Smooth muscle cell (in vitro differentiated cells): Measurements from ENCODE around the gene NKAIN2. TPM values are rescaled to one million over a fixed set of nuclear protein-coding genes. Genes with fewer than 3 reads are reported as not detected.

Experiments
- DNase-seq: peaks from one replicate; lab custom pipeline; 2025; ENCODE audit not compliant: unreplicated experiment; lab: John Stamatoyannopoulos, UW
- H2AFZ ChIP-seq: fragments of 200-600 bp; sonication (generic); 2 replicates; pipeline ENCODE4 v1.6.0; 2016; ENCODE audit warnings: antibody characterized with exemption, low read depth, mild to moderate bottlenecking
- H3F3A ChIP-seq: fragments of 200-600 bp; sonication (generic); 2 replicates; pipeline ENCODE4 v1.6.0; 2017; ENCODE audit warnings: antibody characterized with exemption, low read depth
- H3K27ac ChIP-seq: fragments of 200-600 bp; sonication (generic); 2 replicates; pipeline ENCODE4 v1.5.1; 2016; ENCODE audit warnings: low read depth, mild to moderate bottlenecking
- H3K27me3 ChIP-seq: fragments of 200-600 bp; sonication (generic); 2 replicates; pipeline ENCODE4 v1.6.1; 2016; ENCODE audit warnings: low read depth, mild to moderate bottlenecking
- H3K36me3 ChIP-seq: fragments of 200-600 bp; sonication (generic); 2 replicates; pipeline ENCODE4 v1.5.1; 2016; ENCODE audit warnings: low read depth
- H3K4me1 ChIP-seq: fragments of 200-600 bp; sonication (generic); 2 replicates; pipeline ENCODE4 v1.5.1; 2016; ENCODE audit warnings: low read depth
- H3K4me2 ChIP-seq: fragments of 200-600 bp; sonication (generic); 2 replicates; pipeline ENCODE4 v1.6.0; 2016; ENCODE audit warnings: mild to moderate bottlenecking
- H3K4me3 ChIP-seq: fragments of 200-600 bp; sonication (generic); 2 replicates; pipeline ENCODE4 v1.5.1; 2016; ENCODE audit warnings: mild to moderate bottlenecking
- H3K79me2 ChIP-seq: fragments of 200-600 bp; sonication (generic); 2 replicates; pipeline ENCODE4 v1.6.0; 2016; ENCODE audit warnings: low read depth, mild to moderate bottlenecking
- H3K9ac ChIP-seq: fragments of 200-600 bp; sonication (generic); 2 replicates; pipeline ENCODE4 v1.6.0; 2016; ENCODE audit warnings: low read depth
- H3K9me3 ChIP-seq: fragments of 200-600 bp; sonication (generic); replicated peaks from 2 replicates; pipeline ENCODE4 v1.5.1; 2016; ENCODE audit warnings: low read depth
- H4K20me1 ChIP-seq: fragments of 200-600 bp; sonication (generic); 2 replicates; pipeline ENCODE4 v1.6.0; 2016; ENCODE audit warnings: low read depth
- CTCF ChIP-seq: fragments of 200-600 bp; sonication (generic); IDR thresholded peaks from 2 replicates; pipeline ENCODE4 v1.5.1; 2017; ENCODE audit warnings: borderline replicate concordance, mild to moderate bottlenecking, antibody characterized with exemption; ENCODE audit not compliant: insufficient read depth, poor library complexity, severe bottlenecking
- WGBS: methylation state at CpG from one replicate; pipeline ENCODE4 v1.1.7; 2016; ENCODE audit warnings: low lambda C conversion rate; 5-methylcytosine and 5-hydroxymethylcytosine counted together
- polyA plus RNA-seq: library from polyadenylated mRNA; unstranded; fragments of >200 nt; fragmentation: Nextera tagmentation; extraction: Ambion mirVana; gene quantifications from 2 replicates; pipeline ENCODE4 v1.2.1, GENCODE V29; 2016
- total RNA-seq: library from RNA; depleted of rRNA; stranded (reverse); fragments of >200 nt; gene quantifications from 2 replicates; pipeline ENCODE4 v1.2.3, GENCODE V29; 2014

Gene NKAIN2
- total and polyA plus RNA-seq, 2 experiments from 2014 or later, result 0.09 TPM; not detected in 1

- Histone ChIP-seq H3K27ac (peak overlapping the region; percentile 30), H3K4me2 (no peak overlapping the region), H3K9me3 (no peaks in the 10 kb centered on the region), H3K4me1 (no peaks in the 10 kb centered on the region), H4K20me1 (no peaks in the 10 kb centered on the region), H3K9ac (no peak overlapping the region), H3K27me3 (peaks cover 24% of the 10 kb centered on the region), H3K36me3 (no peaks in the 10 kb centered on the region), H3K4me3 (no peak overlapping the region), H2AFZ (no peak overlapping the region), H3F3A (no peaks in the 10 kb centered on the region), H3K79me2 (no peaks in the 10 kb centered on the region)
- WGBS, result 50% methylated on average over 1 of the region's 1 CpG
- no peak for TF ChIP-seq CTCF
- no peak for DNase-seq
These were observed 121.7 kb downstream of the NKAIN2 start for GRCh38 chr6:123925350-123925749.

GRCh38 chr6:123925842-123926399 is 122.3 kb downstream of the NKAIN2 start:
- H2AFZ ChIP-seq, result no peak overlapping the region
- H3K4me2 ChIP-seq, result no peak overlapping the region

GRCh38 chr6:123928529-123928928 is 124.9 kb downstream of the NKAIN2 start:
- Histone ChIP-seq H3K4me2 (no peak overlapping the region), H3K4me1 (no peaks in the 10 kb centered on the region), H3K27ac (no peak overlapping the region), H3K36me3 (no peaks in the 10 kb centered on the region), H3K27me3 (peaks cover 23% of the 10 kb centered on the region), H3K79me2 (no peaks in the 10 kb centered on the region), H3K9ac (no peak overlapping the region), H4K20me1 (no peaks in the 10 kb centered on the region), H3F3A (no peaks in the 10 kb centered on the region), H3K9me3 (no peaks in the 10 kb centered on the region), H3K4me3 (no peak overlapping the region), H2AFZ (no peak overlapping the region)
- no peak for TF ChIP-seq CTCF
- DNase-seq, result no peak
- whole genome bisulfite sequencing, result 57% methylated on average over 1 of the region's 1 CpG

More at GRCh38 chr6:123925842-123926399, 122.3 kb downstream of the NKAIN2 start:
- Histone ChIP-seq H3K4me1 (no peaks in the 10 kb centered on the region), H3K27ac (peak overlapping the region; percentile 30), H3K27me3 (peaks cover 25% of the 10 kb centered on the region), H3K36me3 (no peaks in the 10 kb centered on the region), H4K20me1 (no peaks in the 10 kb centered on the region), H3F3A (no peaks in the 10 kb centered on the region), H3K79me2 (no peaks in the 10 kb centered on the region), H3K4me3 (no peak overlapping the region), H3K9me3 (no peaks in the 10 kb centered on the region), H3K9ac (no peak overlapping the region)
- DNase-seq, result no peak
- no peak for TF ChIP-seq CTCF
- WGBS, result 68% methylated on average over 1 of the region's 1 CpG

- no peak overlapping the region for H3K27ac ChIP-seq
- H3K9ac ChIP-seq, result no peak overlapping the region
- H3F3A ChIP-seq, result no peaks in the 10 kb centered on the region
- no peaks in the 10 kb centered on the region for H3K36me3 ChIP-seq
- H3K79me2 ChIP-seq, result no peaks in the 10 kb centered on the region
- H3K9me3 ChIP-seq, result no peaks in the 10 kb centered on the region
- DNase-seq, result no peak
- H3K4me1 ChIP-seq, result no peaks in the 10 kb centered on the region
- 72% methylated on average over 3 of the region's 3 CpGs for WGBS
- H4K20me1 ChIP-seq, result no peaks in the 10 kb centered on the region
- peaks cover 27% of the 10 kb centered on the region for H3K27me3 ChIP-seq
- H3K4me3 ChIP-seq, result no peak overlapping the region
- no peak overlapping the region for H3K4me2 ChIP-seq
- no peak overlapping the region for H2AFZ ChIP-seq
- TF ChIP-seq CTCF, result no peak
These were observed 128.3 kb downstream of the NKAIN2 start for GRCh38 chr6:123931928-123932327.
